Gastrocnemius medialis (tissue), 4 donors: ENCODE results near the gene RNASEH2A. TPM values are rescaled to one million over a fixed set of nuclear protein-coding genes. Genes with fewer than 3 reads are reported as not detected.

ENCODE experiments used
- ATAC-seq, 2 donors: fragments of 150-250 bp; one replicate each; pipeline ENCODE4 v1.9.1; 2016
- DNase-seq, 2 donors: peaks; one replicate each; pipeline ENCODE4 v3.0.0-alpha.2; 2019
- H3K27ac ChIP-seq, 4 donors: fragments of 200-600 bp; sonication (generic); 1 replicate in 1 of 4; 2 replicates in 3 of 4; pipeline ENCODE4 v1.5.1; 2016 to 2018; ENCODE audit warnings: mild to moderate bottlenecking in 2 of 4, moderate library complexity in 1 of 4
- H3K27me3 ChIP-seq, 3 donors: fragments of 200-600 bp; sonication (generic) in 2 of 3; 1 replicate in 1 of 3; 2 replicates in 2 of 3; pipeline versions ENCODE4 v1.5.1 to v1.6.0; 2016 to 2019; ENCODE audit warnings: mild to moderate bottlenecking in 1 of 3, moderate library complexity in 1 of 3
- H3K36me3 ChIP-seq, 2 donors: fragments of 200-600 bp; sonication (generic) in 1 of 2; one replicate each; pipeline ENCODE4 v1.5.1; 2017 to 2018
- H3K4me1 ChIP-seq, 2 donors: fragments of 200-600 bp; sonication (generic) in 1 of 2; one replicate each; pipeline ENCODE4 v1.5.1; 2016 to 2017; ENCODE audit warnings: mild to moderate bottlenecking in 2 of 2
- H3K4me3 ChIP-seq, 4 donors: fragments of 200-600 bp; sonication (generic) in 3 of 4; 1 replicate in 1 of 4; 2 replicates in 3 of 4; pipeline ENCODE4 v1.5.1; 2016 to 2019; ENCODE audit warnings: mild to moderate bottlenecking in 2 of 4
- H3K9me3 ChIP-seq, 3 donors: fragments of 200-600 bp; sonication (generic) in 2 of 3; 1 replicate in 1 of 3; 2 replicates in 2 of 3; pipeline ENCODE4 v1.5.1; 2016 to 2019
- CTCF ChIP-seq, 5 experiments: fragments of 450-650 bp in 3 of 5; fragments of 200-600 bp in 2 of 5; sonication (generic) in 2 of 5; IDR thresholded peaks in 4 of 5; conservative IDR thresholded peaks in 1 of 5; 1 replicate in 4 of 5; 2 replicates in 1 of 5; pipeline ENCODE4 v1.5.1; 2016 to 2019; ENCODE audit warnings: antibody characterized with exemption in 5 of 5, mild to moderate bottlenecking in 3 of 5, moderate library complexity in 3 of 5
- POLR2A ChIP-seq, 2 donors: fragments of 450-650 bp; IDR thresholded peaks; one replicate each; pipeline ENCODE4 v1.6.1; 2017; ENCODE audit warnings: antibody characterized with exemption in 2 of 2, mild to moderate bottlenecking in 2 of 2, moderate library complexity in 2 of 2
- in situ Hi-C, 4 donors: fragments of 200-750 bp; cut with MboI; loops; one replicate each; pipeline versions ENCODE4 v1.15.0 to v1.8.0; 2017; ENCODE audit warnings: low sequenced_read_pairs in 4 of 4
- intact Hi-C: fragments of 100-400 bp; cut with DNase I; formaldehyde crosslinking; loops from one replicate; pipeline ENCODE4 v1.15.1; 2023; ENCODE audit warnings: low total_unique reads
- total RNA-seq, 4 donors: library from RNA; depleted of rRNA; stranded (reverse); fragments of >200 nt; gene quantifications; one replicate each; pipeline versions ENCODE4 v1.1.0 to v1.2.3, GENCODE V29; 2016

RNASEH2A gene
- total RNA-seq, 4 donors from 2014 or later: 1.0 to 3.9 (median 2.4) TPM

DNA sequence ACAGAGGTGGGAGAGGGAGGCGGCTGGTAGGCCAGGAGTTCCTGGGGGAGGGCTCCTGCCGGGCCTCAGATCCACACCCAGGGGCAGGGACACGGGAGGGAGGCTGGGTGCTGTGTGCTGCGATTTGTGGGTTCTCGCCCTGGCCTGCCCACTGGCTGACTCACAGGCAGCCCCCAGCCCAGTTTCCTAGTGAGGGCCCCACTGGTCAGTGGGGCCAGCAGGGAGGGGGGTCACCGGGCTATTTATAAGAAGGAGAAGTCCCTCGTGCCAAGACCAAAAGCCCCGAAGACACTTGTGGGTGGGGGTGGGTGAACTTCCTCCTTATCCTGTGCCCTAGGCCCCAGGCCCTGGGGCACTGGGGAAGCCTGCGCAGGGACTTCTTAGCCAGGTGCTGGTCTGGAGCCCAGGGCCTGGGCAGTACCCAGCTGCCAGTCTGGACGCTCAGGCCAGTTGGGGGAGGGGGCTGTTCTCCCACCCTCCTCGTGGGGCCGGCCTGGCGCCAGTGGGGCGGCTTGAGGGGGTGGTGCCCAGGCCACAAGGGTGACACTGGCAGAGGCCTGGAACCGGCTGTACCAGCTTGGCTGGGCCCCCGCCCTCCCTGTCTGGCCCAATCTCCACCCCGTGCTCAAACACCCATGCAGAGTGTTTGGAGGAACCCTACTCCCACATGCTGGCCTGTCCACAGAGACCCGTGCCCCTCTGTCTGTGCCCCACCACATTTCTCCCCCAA lies 20.1 kb upstream of the RNASEH2A start:
- DNase-seq: peak; percentile 57 to 71
- Histone ChIP-seq H3K27ac (peak overlapping the region; percentile 99 to 100 (median 100)), H3K27me3 (no peaks in the 10 kb centered on the region), H3K4me3 (no peak overlapping the region), H3K4me1 (peaks cover 48 to 67% of the 10 kb centered on the region in 2 donors), H3K9me3 (no peaks in the 10 kb centered on the region), H3K36me3 (no peaks in the 10 kb centered on the region)
- no peak for ATAC-seq
- intact Hi-C loops: no loop called here
- TF ChIP-seq CTCF (IDR thresholded peaks at IDR 0.05 in 4 of 5, conservative IDR thresholded peaks at IDR 0.05 in 1 of 5): no peak
- peak in 1 of 2 donors; percentile 25 for TF ChIP-seq POLR2A (IDR thresholded peaks at IDR 0.05)
- in situ Hi-C loops: no loop called here

DNA sequence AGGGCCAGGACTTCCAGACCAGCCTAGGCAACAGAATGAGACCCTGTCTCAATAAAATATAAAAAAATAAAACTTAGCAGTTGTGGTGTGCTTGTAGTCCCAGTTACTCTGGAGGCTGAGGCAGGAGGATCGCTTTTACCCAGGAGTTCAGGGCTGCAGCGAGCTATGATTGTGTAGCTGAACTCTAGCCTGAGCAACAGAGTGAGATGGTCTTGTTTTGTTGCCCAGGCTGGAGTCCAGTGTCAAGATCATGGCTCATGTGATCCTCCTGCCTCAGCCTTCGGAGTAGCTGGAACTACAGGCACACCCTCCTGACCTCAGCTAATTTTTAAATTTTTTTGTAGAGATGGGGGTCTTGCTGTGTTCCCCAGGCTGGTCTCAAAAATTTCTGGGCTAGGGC lies 19.4 kb upstream of the RNASEH2A start:
- in situ Hi-C loops: no loop called here
- Histone ChIP-seq H3K4me1 (peaks cover 48 to 65% of the 10 kb centered on the region in 2 donors), H3K27me3 (no peaks in the 10 kb centered on the region), H3K36me3 (no peaks in the 10 kb centered on the region), H3K27ac (peak overlapping the region; percentile 99 to 100 (median 100)), H3K9me3 (no peaks in the 10 kb centered on the region), H3K4me3 (no peak overlapping the region)
- TF ChIP-seq CTCF (IDR thresholded peaks at IDR 0.05 in 4 of 5, conservative IDR thresholded peaks at IDR 0.05 in 1 of 5) (no peak), POLR2A (IDR thresholded peaks at IDR 0.05) (no peak)
- ATAC-seq: no peak
- peak in 1 of 2 donors; percentile 41 for DNase-seq
- intact Hi-C loops: no loop called here

DNA sequence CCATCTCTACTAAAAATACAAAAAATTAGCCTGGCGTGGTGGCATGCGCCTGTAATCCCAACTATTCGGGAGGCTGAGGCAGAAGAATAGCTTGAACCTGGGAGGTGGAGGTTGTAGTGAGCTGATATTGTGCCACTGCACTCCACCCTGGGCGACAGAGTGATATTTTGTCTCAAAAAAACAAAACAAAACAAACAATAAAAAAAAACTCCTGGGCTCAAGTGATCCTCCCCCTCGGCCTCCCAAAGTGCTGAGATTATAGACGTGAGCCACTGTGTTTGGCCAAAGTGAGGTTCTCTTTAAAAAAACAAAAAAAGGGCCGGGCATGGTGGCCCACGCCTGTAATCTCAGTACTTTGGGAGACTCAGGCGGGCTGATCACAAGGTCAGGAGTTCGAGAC lies 18.9 kb upstream of the RNASEH2A start:
- H3K4me1 ChIP-seq: peaks cover 48 to 62% of the 10 kb centered on the region in 2 donors
- peak overlapping the region; percentile 99 to 100 (median 100) for H3K27ac ChIP-seq

GRCh38 chr19:12788042-12788681 lies 18.2 kb upstream of the RNASEH2A start:
- in situ Hi-C loops: no loop called here
- no peak for ATAC-seq
- peak overlapping the region; percentile 99 to 100 (median 100) for H3K27ac ChIP-seq
- peaks cover 48 to 56% of the 10 kb centered on the region in 2 donors for H3K4me1 ChIP-seq
- H3K4me3 ChIP-seq: peak overlapping the region; percentile 48 to 98 (median 92)
- DNase-seq: no peak
- H3K36me3 ChIP-seq: no peaks in the 10 kb centered on the region
- intact Hi-C loops: no loop called here
- H3K9me3 ChIP-seq: no peaks in the 10 kb centered on the region
- no peaks in the 10 kb centered on the region for H3K27me3 ChIP-seq
- TF ChIP-seq CTCF (IDR thresholded peaks at IDR 0.05 in 4 of 5, conservative IDR thresholded peaks at IDR 0.05 in 1 of 5) (no peak), POLR2A (IDR thresholded peaks at IDR 0.05) (no peak)

More for the DNA sequence above, 18.9 kb upstream of the RNASEH2A start:
- no peaks in the 10 kb centered on the region for H3K36me3 ChIP-seq
- no peak overlapping the region for H3K4me3 ChIP-seq
- DNase-seq: no peak
- no peaks in the 10 kb centered on the region for H3K9me3 ChIP-seq
- in situ Hi-C loops (no loop called here), intact Hi-C loops (no loop called here)
- no peak for TF ChIP-seq CTCF (IDR thresholded peaks at IDR 0.05 in 4 of 5, conservative IDR thresholded peaks at IDR 0.05 in 1 of 5)
- no peak for TF ChIP-seq POLR2A (IDR thresholded peaks at IDR 0.05)
- no peak for ATAC-seq
- H3K27me3 ChIP-seq: no peaks in the 10 kb centered on the region
